Fibroblast of gingiva (primary cell): ENCODE results near the gene SNX24.
"Not testable (repeated sequence)": the region's sequence is repeated elsewhere in the genome, so short reads cannot be mapped to it uniquely, and the experiment has no call there.

Source experiments
- DNase-seq: peaks from one replicate; pipeline ENCODE4 v3.0.0-alpha.2; 2011; ENCODE audit warnings: low read depth

The SNX24 gene

GRCh38 chr5:122967085-122967484, 121.7 kb downstream of the SNX24 start:
- DNase-seq: no peak

GRCh38 chr5:122967625-122968024, 122.2 kb downstream of the SNX24 start:
- no peak for DNase-seq

GRCh38 chr5:122968056-122968455, 122.6 kb downstream of the SNX24 start:
- DNase-seq: not testable (repeated sequence)

- no peak for DNase-seq
Measured at GRCh38 chr5:122971333-122971732, 125.9 kb downstream of the SNX24 start.

GRCh38 chr5:122972877-122973276, 127.5 kb downstream of the SNX24 start:
- peak; percentile 7 for DNase-seq

- not testable (repeated sequence) for DNase-seq
Measured at GRCh38 chr5:122973759-122974158, 128.3 kb downstream of the SNX24 start.

GRCh38 chr5:122974251-122974650, 128.8 kb downstream of the SNX24 start:
- not testable (repeated sequence) for DNase-seq

- DNase-seq: no peak
Measured at GRCh38 chr5:122977319-122977718, 131.9 kb downstream of the SNX24 start.

GRCh38 chr5:122978068-122978467, 132.7 kb downstream of the SNX24 start:
- no peak for DNase-seq

- DNase-seq: no peak
Measured at GRCh38 chr5:122978644-122979297, 133.4 kb downstream of the SNX24 start.

- DNase-seq: no peak
Measured at GRCh38 chr5:122981846-122982245, 136.4 kb downstream of the SNX24 start.

GRCh38 chr5:122982376-122982775, 137.0 kb downstream of the SNX24 start:
- DNase-seq: no peak

GRCh38 chr5:122984425-122984824, 139.0 kb downstream of the SNX24 start:
- DNase-seq: no peak

- no peak for DNase-seq
Measured at GRCh38 chr5:122985006-122985700, 139.7 kb downstream of the SNX24 start.

- DNase-seq: no peak
Measured at GRCh38 chr5:122985954-122986721, 140.7 kb downstream of the SNX24 start.

GRCh38 chr5:122996091-122996490, 150.7 kb downstream of the SNX24 start:
- no peak for DNase-seq

- no peak for DNase-seq
Measured at GRCh38 chr5:122997294-122997693, 151.9 kb downstream of the SNX24 start.

- peak; percentile 46 for DNase-seq
Measured at GRCh38 chr5:122999947-123000563, 154.6 kb downstream of the SNX24 start.

- DNase-seq: no peak
Measured at GRCh38 chr5:123000731-123001130, 155.3 kb downstream of the SNX24 start.

GRCh38 chr5:123001808-123002207, 156.4 kb downstream of the SNX24 start:
- no peak for DNase-seq

GRCh38 chr5:123007182-123007581, 161.8 kb downstream of the SNX24 start:
- no peak for DNase-seq

GRCh38 chr5:123007754-123008153, 162.3 kb downstream of the SNX24 start:
- no peak for DNase-seq

- DNase-seq: peak; percentile 47
Measured at GRCh38 chr5:123012321-123012720, 166.9 kb downstream of the SNX24 start.
